HL-60 (cell line): ENCODE measurements around the gene CCDC88B.

ENCODE experiments used
- DNase-seq, 2 experiments: peaks; one replicate each; pipeline ENCODE4 v3.0.0-alpha.2; 2010 to 2020; ENCODE audit warnings: low read depth in 1 of 2, low spot score in 1 of 2
- H3K27ac ChIP-seq: fragments of 250-450 bp; sonication (Bioruptor Pico); replicated peaks from 2 replicates; pipeline ENCODE4 v1.5.1; 2020; ENCODE audit warnings: mild to moderate bottlenecking, moderate library complexity
- H3K27me3 ChIP-seq: fragments of 250-450 bp; sonication (Bioruptor Pico); 2 replicates; pipeline ENCODE4 v1.5.1; 2021; ENCODE audit warnings: mild to moderate bottlenecking, moderate library complexity; ENCODE audit not compliant: insufficient read depth, poor library complexity, severe bottlenecking
- H3K4me3 ChIP-seq: replicated peaks from 2 replicates; pipeline ENCODE4 v1.5.1; 2011; ENCODE audit warnings: mild to moderate bottlenecking, control low read depth, low read length; ENCODE audit not compliant: insufficient read depth
- GABPA ChIP-seq: IDR thresholded peaks from 2 replicates; pipeline ENCODE4 v1.6.1; 2012; ENCODE audit warnings: low read depth
- POLR2AphosphoS5 ChIP-seq: IDR thresholded peaks from 2 replicates; pipeline ENCODE4 v1.6.1; 2012; ENCODE audit warnings: low read depth
- SPI1 ChIP-seq: IDR thresholded peaks from 2 replicates; pipeline ENCODE4 v1.6.1; 2012; ENCODE audit warnings: low read depth, mild to moderate bottlenecking, borderline replicate concordance
- TF ChIP-seq, protein P1 (sequence below): IDR thresholded peaks from one replicate; pipeline ENCODE4 v1.5.1; 2011; ENCODE audit warnings: low read length, control low read depth, inconsistent platforms; ENCODE audit not compliant: insufficient read depth
- TF ChIP-seq, protein P2 (sequence below): IDR thresholded peaks from 2 replicates; pipeline ENCODE4 v1.6.1; 2012; ENCODE audit warnings: low read depth; ENCODE audit not compliant: insufficient replicate concordance

CCDC88B gene

DNA sequence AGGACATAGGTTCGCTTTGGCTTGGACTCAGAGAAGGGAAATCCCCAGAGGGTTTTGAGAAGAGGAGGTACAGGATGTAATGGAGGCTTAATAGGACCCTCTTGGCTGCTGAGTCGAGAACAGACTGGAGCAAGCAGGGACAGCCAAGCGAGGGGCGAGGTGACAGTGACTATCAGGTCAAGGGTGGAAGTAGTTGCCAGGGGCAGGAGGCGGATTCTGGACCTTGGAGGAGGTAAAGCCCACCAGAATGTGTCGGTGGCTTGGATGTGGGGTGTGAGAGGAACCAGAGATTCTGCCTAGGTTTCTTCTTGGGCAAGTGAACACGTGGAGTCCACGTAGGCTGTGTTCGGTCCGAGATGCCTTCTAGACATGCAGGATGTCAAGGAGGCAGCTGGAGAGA lies 27.1 kb upstream of the CCDC88B start:
- no peak for DNase-seq
- H3K27ac ChIP-seq = no peak overlapping the region
- H3K27me3 ChIP-seq = no peaks in the 10 kb centered on the region
- TF ChIP-seq, protein P1, sequence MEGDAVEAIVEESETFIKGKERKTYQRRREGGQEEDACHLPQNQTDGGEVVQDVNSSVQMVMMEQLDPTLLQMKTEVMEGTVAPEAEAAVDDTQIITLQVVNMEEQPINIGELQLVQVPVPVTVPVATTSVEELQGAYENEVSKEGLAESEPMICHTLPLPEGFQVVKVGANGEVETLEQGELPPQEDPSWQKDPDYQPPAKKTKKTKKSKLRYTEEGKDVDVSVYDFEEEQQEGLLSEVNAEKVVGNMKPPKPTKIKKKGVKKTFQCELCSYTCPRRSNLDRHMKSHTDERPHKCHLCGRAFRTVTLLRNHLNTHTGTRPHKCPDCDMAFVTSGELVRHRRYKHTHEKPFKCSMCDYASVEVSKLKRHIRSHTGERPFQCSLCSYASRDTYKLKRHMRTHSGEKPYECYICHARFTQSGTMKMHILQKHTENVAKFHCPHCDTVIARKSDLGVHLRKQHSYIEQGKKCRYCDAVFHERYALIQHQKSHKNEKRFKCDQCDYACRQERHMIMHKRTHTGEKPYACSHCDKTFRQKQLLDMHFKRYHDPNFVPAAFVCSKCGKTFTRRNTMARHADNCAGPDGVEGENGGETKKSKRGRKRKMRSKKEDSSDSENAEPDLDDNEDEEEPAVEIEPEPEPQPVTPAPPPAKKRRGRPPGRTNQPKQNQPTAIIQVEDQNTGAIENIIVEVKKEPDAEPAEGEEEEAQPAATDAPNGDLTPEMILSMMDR = no peak
- no peak for TF ChIP-seq SPI1
- no peak for TF ChIP-seq GABPA
- TF ChIP-seq, protein P2, sequence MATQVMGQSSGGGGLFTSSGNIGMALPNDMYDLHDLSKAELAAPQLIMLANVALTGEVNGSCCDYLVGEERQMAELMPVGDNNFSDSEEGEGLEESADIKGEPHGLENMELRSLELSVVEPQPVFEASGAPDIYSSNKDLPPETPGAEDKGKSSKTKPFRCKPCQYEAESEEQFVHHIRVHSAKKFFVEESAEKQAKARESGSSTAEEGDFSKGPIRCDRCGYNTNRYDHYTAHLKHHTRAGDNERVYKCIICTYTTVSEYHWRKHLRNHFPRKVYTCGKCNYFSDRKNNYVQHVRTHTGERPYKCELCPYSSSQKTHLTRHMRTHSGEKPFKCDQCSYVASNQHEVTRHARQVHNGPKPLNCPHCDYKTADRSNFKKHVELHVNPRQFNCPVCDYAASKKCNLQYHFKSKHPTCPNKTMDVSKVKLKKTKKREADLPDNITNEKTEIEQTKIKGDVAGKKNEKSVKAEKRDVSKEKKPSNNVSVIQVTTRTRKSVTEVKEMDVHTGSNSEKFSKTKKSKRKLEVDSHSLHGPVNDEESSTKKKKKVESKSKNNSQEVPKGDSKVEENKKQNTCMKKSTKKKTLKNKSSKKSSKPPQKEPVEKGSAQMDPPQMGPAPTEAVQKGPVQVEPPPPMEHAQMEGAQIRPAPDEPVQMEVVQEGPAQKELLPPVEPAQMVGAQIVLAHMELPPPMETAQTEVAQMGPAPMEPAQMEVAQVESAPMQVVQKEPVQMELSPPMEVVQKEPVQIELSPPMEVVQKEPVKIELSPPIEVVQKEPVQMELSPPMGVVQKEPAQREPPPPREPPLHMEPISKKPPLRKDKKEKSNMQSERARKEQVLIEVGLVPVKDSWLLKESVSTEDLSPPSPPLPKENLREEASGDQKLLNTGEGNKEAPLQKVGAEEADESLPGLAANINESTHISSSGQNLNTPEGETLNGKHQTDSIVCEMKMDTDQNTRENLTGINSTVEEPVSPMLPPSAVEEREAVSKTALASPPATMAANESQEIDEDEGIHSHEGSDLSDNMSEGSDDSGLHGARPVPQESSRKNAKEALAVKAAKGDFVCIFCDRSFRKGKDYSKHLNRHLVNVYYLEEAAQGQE = no peak
- TF ChIP-seq POLR2AphosphoS5 = no peak
- H3K4me3 ChIP-seq = no peak overlapping the region

- H3K27ac ChIP-seq = no peak overlapping the region
- no peak for DNase-seq
- no peaks in the 10 kb centered on the region for H3K27me3 ChIP-seq
- no peak overlapping the region for H3K4me3 ChIP-seq
- TF ChIP-seq, protein P2 = no peak
- no peak for TF ChIP-seq GABPA
Observed at GRCh38 chr11:64313491-64314145, 26.4 kb upstream of the CCDC88B start.

DNA sequence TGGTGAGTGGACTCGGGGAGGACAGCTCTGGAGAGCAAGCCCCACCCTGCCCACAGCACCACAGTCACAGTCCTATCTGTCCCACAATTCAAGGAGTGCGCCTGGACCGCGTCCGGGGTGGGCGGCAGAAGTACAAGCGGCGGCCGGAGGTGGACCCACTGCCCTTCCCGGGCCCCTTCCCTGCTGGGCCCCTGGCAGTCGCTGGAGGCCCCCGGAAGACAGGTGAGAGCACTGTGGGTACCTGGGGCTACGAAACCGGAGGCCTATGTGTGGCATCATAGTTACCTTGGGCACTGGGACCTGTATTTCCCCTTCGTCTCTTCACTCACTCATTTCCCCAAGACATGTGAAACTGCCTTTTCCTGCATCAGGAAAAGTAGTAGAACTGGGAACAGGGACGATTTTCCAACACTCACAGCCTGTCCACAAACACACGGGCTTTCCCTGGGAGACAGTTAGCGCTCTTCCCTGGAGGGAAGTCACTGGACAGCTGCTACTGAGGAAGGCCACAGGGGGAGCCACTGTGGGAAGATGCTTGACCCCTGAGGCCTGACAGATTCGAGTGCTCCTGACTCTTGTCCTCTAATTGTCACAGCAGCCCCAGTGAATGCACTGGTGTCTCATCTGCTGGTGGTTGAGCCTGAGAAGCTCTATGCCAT lies 25.7 kb upstream of the CCDC88B start:
- Histone ChIP-seq H3K27me3 (no peaks in the 10 kb centered on the region), H3K27ac (no peak overlapping the region), H3K4me3 (no peak overlapping the region)
- TF ChIP-seq GABPA = no peak
- TF ChIP-seq POLR2AphosphoS5 = no peak
- no peak for TF ChIP-seq SPI1
- TF ChIP-seq, protein P1 = peak; percentile 4
- TF ChIP-seq, protein P2 = no peak
- no peak for DNase-seq
